HG02571 (cell line): ENCODE results near the gene FAM53A.
"Not testable (repeated sequence)": the region's sequence is repeated elsewhere in the genome, so short reads cannot be mapped to it uniquely, and the experiment has no call there.

Experiments used
- ATAC-seq: cut with Tn5 transposase; IDR thresholded peaks from one replicate; pipeline ENCODE4 v1.9.1; 2021; ENCODE audit warnings: mild to moderate bottlenecking, moderate library complexity; ENCODE audit not compliant: unreplicated experiment

Gene FAM53A

GRCh38 chr4:1608821-1609500 lies 75.2 kb downstream of the FAM53A start:
- ATAC-seq = no peak

GRCh38 chr4:1608196-1608820 lies 75.8 kb downstream of the FAM53A start:
- no peak for ATAC-seq

- not testable (repeated sequence) for ATAC-seq
Observed at GRCh38 chr4:1607436-1608195, 76.5 kb downstream of the FAM53A start.

- ATAC-seq = no peak
Observed at GRCh38 chr4:1604706-1605205, 79.4 kb downstream of the FAM53A start.

- no peak for ATAC-seq
Observed at GRCh38 chr4:1604181-1604705, 79.9 kb downstream of the FAM53A start.

GRCh38 chr4:1603413-1604135 lies 80.5 kb downstream of the FAM53A start:
- ATAC-seq = no peak

- ATAC-seq = no peak
Observed at GRCh38 chr4:1602655-1603412, 81.3 kb downstream of the FAM53A start.

- ATAC-seq = no peak
Observed at GRCh38 chr4:1601852-1602654, 82.1 kb downstream of the FAM53A start.

GRCh38 chr4:1601533-1601835 lies 82.6 kb downstream of the FAM53A start:
- no peak for ATAC-seq

GRCh38 chr4:1600811-1601532 lies 83.1 kb downstream of the FAM53A start:
- ATAC-seq = no peak

GRCh38 chr4:1600211-1600780 lies 83.8 kb downstream of the FAM53A start:
- no peak for ATAC-seq

- no peak for ATAC-seq
Observed at GRCh38 chr4:1599491-1600210, 84.5 kb downstream of the FAM53A start.

GRCh38 chr4:1599026-1599481 lies 85.1 kb downstream of the FAM53A start:
- ATAC-seq = no peak

- ATAC-seq = no peak
Observed at GRCh38 chr4:1598206-1599025, 85.7 kb downstream of the FAM53A start.

GRCh38 chr4:1597021-1597931 lies 86.8 kb downstream of the FAM53A start:
- no peak for ATAC-seq

GRCh38 chr4:1596393-1596792 lies 87.7 kb downstream of the FAM53A start:
- no peak for ATAC-seq
